ENCODE results near the gene MUC5B.

DNA sequence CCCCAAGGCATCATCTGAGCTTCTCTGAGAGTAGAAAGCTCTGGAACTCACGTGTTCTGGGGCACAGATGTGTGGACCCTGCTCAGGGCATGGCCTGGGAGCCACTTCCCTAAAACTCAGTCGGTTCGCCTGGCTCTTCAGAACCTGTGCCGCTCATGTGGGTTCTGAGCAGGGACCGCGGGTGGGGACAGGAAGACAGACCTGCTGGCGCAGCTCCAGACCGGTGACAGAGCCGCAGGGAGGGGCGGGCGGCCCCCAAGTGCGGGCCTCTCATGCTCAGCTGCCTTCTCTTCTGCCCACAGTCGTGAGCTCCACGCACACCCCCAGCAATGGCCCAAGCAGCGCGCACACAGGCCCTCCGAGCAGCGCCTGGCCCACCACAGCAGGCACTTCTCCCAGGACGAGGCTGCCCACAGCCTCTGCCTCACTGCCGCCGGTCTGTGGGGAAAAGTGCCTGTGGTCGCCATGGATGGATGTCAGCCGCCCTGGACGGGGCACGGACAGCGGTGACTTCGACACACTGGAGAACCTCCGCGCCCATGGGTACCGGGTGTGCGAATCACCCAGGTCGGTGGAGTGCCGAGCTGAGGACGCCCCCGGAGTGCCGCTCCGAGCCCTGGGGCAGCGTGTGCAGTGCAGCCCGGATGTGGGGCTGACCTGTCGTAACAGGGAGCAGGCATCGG, 40.9 kb upstream of the MUC5B start:
- TF ChIP-seq, protein P1, sequence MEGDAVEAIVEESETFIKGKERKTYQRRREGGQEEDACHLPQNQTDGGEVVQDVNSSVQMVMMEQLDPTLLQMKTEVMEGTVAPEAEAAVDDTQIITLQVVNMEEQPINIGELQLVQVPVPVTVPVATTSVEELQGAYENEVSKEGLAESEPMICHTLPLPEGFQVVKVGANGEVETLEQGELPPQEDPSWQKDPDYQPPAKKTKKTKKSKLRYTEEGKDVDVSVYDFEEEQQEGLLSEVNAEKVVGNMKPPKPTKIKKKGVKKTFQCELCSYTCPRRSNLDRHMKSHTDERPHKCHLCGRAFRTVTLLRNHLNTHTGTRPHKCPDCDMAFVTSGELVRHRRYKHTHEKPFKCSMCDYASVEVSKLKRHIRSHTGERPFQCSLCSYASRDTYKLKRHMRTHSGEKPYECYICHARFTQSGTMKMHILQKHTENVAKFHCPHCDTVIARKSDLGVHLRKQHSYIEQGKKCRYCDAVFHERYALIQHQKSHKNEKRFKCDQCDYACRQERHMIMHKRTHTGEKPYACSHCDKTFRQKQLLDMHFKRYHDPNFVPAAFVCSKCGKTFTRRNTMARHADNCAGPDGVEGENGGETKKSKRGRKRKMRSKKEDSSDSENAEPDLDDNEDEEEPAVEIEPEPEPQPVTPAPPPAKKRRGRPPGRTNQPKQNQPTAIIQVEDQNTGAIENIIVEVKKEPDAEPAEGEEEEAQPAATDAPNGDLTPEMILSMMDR (IDR thresholded peaks at IDR 0.05): no peak
- no peak for TF ChIP-seq POLR2A (IDR thresholded peaks at IDR 0.05)
